Progenitor cell of endocrine pancreas (in vitro differentiated cells): ENCODE measurements around the gene FARSA. TPM values are rescaled to one million over a fixed set of nuclear protein-coding genes. Genes with fewer than 3 reads are reported as not detected.

Experiments
- DNase-seq: peaks from one replicate; pipeline ENCODE4 v3.0.0; 2021; ENCODE audit warnings: low spot score; ENCODE audit not compliant: unreplicated experiment
- H3K27ac Mint-ChIP-seq: 2 replicates; pipeline ENCODE4 v1.8.0; 2021; ENCODE audit warnings: mild to moderate bottlenecking, moderate library complexity, mixed read lengths
- H3K27me3 Mint-ChIP-seq: 2 replicates; pipeline ENCODE4 v1.8.0; 2021; ENCODE audit warnings: mixed read lengths
- H3K36me3 Mint-ChIP-seq: 2 replicates; pipeline ENCODE4 v1.8.0; 2022; ENCODE audit warnings: mixed read lengths; ENCODE audit not compliant: insufficient read depth
- H3K4me1 Mint-ChIP-seq: 2 replicates; pipeline ENCODE4 v1.8.0; 2021; ENCODE audit warnings: low read depth, mixed read lengths
- H3K4me3 Mint-ChIP-seq: 2 replicates; pipeline ENCODE4 v1.8.0; 2021; ENCODE audit warnings: low read depth, mild to moderate bottlenecking, moderate library complexity, mixed read lengths
- H3K9me3 Mint-ChIP-seq: 2 replicates; pipeline ENCODE4 v1.8.0; 2021; ENCODE audit warnings: low read depth, mixed read lengths
- CTCF ChIP-seq: fragments of 200-600 bp; sonication (generic); IDR thresholded peaks from one replicate; pipeline ENCODE4 v1.5.0; 2021; ENCODE audit warnings: antibody characterized with exemption, mild to moderate bottlenecking; ENCODE audit not compliant: unreplicated experiment
- total RNA-seq: library from RNA; stranded (reverse); gene quantifications from 2 replicates; pipeline ENCODE4 v1.2.1, GENCODE V29; 2021

Gene FARSA
- total RNA-seq, 1 donor from 2014 or later: 63.3 TPM

GRCh38 chr19:12935071-12935470, 1.6 kb upstream of the FARSA start:
- H3K27me3 Mint-ChIP-seq: no peaks in the 10 kb centered on the region
- H3K9me3 Mint-ChIP-seq: no peaks in the 10 kb centered on the region
- no peak for TF ChIP-seq CTCF
- H3K4me3 Mint-ChIP-seq: peak overlapping the region; percentile 19
- peaks cover 10% of the 10 kb centered on the region for H3K36me3 Mint-ChIP-seq
- no peak overlapping the region for H3K27ac Mint-ChIP-seq
- peaks cover 27% of the 10 kb centered on the region for H3K4me1 Mint-ChIP-seq
- no peak for DNase-seq

- TF ChIP-seq CTCF: no peak
- Mint-ChIP-seq H3K4me3 (peak overlapping the region; percentile 93), H3K9me3 (no peaks in the 10 kb centered on the region), H3K4me1 (peaks cover 16% of the 10 kb centered on the region), H3K36me3 (peaks cover 8% of the 10 kb centered on the region), H3K27me3 (no peaks in the 10 kb centered on the region), H3K27ac (peak overlapping the region; percentile 95)
- DNase-seq: no peak
Measured at GRCh38 chr19:12932392-12933286, 872 bp downstream of the FARSA start.

DNA sequence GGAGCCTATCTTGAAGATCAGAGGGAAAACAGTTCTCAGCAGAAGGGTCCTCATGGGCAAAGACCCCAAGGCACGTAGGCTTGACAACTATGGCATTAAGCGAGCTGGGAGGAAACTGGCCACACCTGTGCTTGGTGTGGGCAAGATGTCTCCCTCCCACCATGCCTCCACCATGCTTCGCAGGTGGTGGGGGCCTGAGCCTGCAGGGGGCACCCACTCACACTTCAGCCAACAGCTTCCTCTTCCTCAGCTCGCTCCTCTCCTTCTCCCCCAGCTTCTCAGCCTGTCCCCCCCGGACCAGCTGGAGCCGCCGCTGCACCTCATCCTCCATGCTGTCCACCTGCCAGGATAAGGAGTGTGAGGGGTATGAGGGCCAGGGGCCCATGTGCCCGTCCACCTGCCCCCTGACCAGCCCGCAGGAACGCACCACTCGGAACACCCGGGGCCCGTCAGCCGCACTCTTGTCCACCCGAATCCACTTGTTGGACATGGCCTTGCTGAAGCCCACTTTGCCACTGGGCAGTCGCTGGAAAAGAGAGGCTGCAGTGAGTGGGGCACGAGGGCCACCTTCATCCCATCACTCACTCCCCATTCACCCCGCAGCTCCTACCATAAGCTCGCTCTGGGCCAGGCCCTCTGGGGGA, 3.4 kb downstream of the FARSA start:
- peaks cover 14% of the 10 kb centered on the region for H3K36me3 Mint-ChIP-seq

GRCh38 chr19:12924621-12925310, 8.7 kb downstream of the FARSA start:
- no peak for DNase-seq
- no peaks in the 10 kb centered on the region for H3K27me3 Mint-ChIP-seq
- peaks cover 4% of the 10 kb centered on the region for H3K4me1 Mint-ChIP-seq
- H3K36me3 Mint-ChIP-seq: peaks cover 26% of the 10 kb centered on the region
- no peak overlapping the region for H3K27ac Mint-ChIP-seq
- no peak for TF ChIP-seq CTCF
- no peaks in the 10 kb centered on the region for H3K9me3 Mint-ChIP-seq
- no peak overlapping the region for H3K4me3 Mint-ChIP-seq

More for the DNA sequence above, 3.4 kb downstream of the FARSA start:
- DNase-seq: no peak
- no peak for TF ChIP-seq CTCF
- Mint-ChIP-seq H3K9me3 (no peaks in the 10 kb centered on the region), H3K27me3 (no peaks in the 10 kb centered on the region), H3K4me3 (no peak overlapping the region), H3K4me1 (peaks cover 11% of the 10 kb centered on the region), H3K27ac (no peak overlapping the region)

DNA sequence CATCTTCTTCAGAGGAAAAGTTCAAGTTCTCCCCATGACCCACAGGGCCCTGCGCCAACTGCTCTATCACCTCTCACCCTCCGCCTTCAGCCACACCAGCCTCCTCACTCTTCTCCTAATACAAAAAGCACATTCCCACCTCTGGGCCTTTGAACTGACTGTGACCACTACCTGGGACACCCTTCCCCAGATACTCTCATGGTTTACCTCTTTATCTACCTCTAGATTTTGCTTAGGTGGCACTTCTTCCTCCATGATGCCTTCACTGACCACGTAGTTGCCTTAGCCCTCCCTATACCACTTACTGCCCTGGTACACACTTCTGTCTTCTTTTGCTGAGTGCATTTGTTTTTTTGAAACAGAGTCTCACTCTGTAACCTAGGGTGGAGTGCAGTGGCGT, 10.6 kb downstream of the FARSA start:
- Mint-ChIP-seq H3K36me3 (peaks cover 19% of the 10 kb centered on the region), H3K4me3 (no peak overlapping the region), H3K27ac (peak overlapping the region; percentile 26), H3K27me3 (no peaks in the 10 kb centered on the region), H3K4me1 (peaks cover 4% of the 10 kb centered on the region), H3K9me3 (no peaks in the 10 kb centered on the region)
- no peak for TF ChIP-seq CTCF
- DNase-seq: no peak
